ENCODE results near the gene POLH.

- TF ChIP-seq CTCF (IDR thresholded peaks at IDR 0.05) = no peak
- TF ChIP-seq POLR2A (IDR thresholded peaks at IDR 0.05) = no peak
Observed at GRCh38 chr6:43570876-43571441, 5.0 kb upstream of the POLH start.
